OCI-M2 (cell line): Measurements from ENCODE around the gene APOL1.
"Not testable (repeated sequence)": the region's sequence is repeated elsewhere in the genome, so short reads cannot be mapped to it uniquely, and the experiment has no call there.

Source experiments
- DNase-seq: peaks from one replicate; lab custom pipeline; 2025; ENCODE audit not compliant: unreplicated experiment; lab: John Stamatoyannopoulos, UW

APOL1 gene

GRCh38 chr22:36244522-36245391 lies 8.2 kb upstream of the APOL1 start:
- DNase-seq = no peak

DNA sequence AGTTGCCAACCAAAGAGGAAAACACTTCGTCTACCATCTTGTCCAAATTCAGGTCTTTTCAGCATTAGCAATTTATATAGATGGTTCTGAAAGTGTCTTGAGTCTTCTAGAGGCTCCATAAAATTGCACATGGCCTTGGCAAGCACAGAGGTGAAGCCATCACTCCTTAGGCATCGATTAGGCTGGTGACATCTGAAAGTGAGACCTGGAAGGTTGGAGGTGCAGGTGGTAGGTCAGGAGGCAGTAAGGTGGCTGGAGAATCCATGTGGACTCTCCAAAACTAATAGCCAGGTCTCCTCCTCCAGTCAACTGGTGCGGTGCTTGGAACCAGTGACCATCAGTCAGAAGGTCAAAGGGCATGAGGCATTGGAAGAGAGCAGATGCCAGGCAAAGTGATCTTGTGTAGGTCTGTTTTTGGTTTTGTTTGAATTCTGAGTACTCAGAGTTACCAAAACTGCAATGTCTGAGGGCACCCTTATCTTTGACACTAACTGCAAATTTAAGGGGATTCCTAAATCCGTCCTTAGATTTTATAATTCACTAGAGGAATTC lies 7.1 kb upstream of the APOL1 start:
- DNase-seq = no peak

GRCh38 chr22:36246718-36247117 lies 6.2 kb upstream of the APOL1 start:
- DNase-seq = no peak

GRCh38 chr22:36247955-36248354 lies 5.0 kb upstream of the APOL1 start:
- no peak for DNase-seq

- no peak for DNase-seq
Observed at GRCh38 chr22:36249160-36249559, 3.8 kb upstream of the APOL1 start.

DNA sequence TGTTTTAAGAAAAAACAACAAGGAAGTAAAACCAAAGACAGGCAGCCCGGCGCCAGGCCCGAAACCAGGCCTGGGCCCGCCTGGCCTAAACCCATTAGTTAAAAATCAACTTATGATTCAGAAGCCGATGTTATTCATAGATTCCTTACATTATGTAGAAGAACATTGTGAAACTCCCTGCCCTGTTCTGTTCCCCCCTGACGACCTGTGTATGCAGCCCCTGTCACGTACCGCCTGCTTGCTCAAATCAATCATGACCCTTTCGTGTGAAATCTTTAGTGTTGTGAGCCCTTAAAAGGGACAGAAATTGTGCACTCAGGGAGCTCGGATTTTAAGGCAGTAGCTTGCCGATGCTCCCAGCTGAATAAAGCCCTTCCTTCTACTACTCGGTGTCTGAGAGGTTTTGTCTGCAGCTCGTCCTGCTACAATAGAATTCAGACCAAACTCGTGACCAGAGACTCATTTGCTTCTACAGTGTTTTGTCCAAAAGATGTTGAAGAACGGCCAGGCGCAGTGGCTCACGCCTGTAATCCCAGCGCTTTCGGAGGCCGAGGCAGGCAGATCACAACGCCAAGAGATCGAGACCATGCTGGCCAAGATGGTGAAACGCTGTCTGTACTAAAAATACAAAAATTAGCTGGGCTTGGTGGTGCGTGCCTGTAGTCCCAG lies 2.5 kb upstream of the APOL1 start:
- not testable (repeated sequence) for DNase-seq

GRCh38 chr22:36251979-36252608 lies 839 bp upstream of the APOL1 start:
- DNase-seq = not testable (repeated sequence)

GRCh38 chr22:36253523-36254490 lies 874 bp downstream of the APOL1 start:
- no peak for DNase-seq

GRCh38 chr22:36255572-36255971 lies 2.6 kb downstream of the APOL1 start:
- DNase-seq = not testable (repeated sequence)

- DNase-seq = no peak
Observed at GRCh38 chr22:36256478-36256877, 3.5 kb downstream of the APOL1 start.

DNA sequence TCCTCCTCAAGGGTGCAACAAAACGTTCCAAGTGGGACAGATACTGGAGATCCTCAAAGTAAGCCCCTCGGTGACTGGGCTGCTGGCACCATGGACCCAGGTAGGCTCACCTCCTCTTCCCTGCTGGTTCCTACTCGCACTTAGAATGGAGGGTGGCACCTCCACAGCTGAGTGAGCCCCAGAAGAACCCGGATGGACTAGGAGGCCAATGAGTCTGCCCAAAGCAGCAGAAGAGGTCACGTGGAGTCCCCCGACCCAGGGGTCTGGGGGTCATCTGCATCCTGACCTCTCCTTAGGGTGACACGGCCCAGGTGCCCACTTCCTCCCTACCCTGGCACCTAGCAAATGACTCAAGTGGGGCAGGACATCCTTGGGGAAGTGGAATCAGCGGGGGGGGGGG lies 4.4 kb downstream of the APOL1 start:
- DNase-seq = no peak

GRCh38 chr22:36257948-36258670 lies 5.2 kb downstream of the APOL1 start:
- DNase-seq = no peak

- DNase-seq = no peak
Observed at GRCh38 chr22:36258701-36259614, 6.0 kb downstream of the APOL1 start.

DNA sequence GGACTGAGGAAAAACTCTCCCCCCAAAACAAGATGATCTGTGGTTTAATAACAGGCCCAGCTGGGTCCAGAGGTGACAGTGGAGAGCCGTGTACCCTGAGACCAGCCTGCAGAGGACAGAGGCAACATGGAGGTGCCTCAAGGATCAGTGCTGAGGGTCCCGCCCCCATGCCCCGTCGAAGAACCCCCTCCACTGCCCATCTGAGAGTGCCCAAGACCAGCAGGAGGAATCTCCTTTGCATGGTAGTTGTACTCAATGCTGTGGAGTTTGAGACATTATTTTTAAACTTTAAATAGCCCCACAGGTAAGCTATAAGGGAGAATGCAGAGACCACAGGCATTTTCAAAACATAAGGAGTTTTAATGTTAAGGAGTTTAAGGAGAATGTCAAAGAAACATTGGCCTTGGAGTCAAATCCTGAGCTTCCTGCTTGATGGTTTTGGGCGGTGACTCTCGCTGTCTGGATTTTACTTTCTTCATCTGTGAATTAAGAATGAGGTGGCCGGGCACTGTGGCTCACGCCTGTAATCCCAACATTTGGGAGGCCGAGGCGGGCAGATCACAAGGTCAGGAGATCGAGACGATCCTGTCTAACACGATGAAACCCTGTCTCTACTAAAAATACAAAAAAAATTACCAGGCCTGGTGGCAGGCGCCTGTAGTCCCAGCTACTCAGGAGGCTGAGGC lies 6.8 kb downstream of the APOL1 start:
- no peak for DNase-seq

GRCh38 chr22:36261675-36262074 lies 8.7 kb downstream of the APOL1 start:
- not testable (repeated sequence) for DNase-seq

GRCh38 chr22:36262307-36262706 lies 9.4 kb downstream of the APOL1 start:
- DNase-seq = not testable (repeated sequence)

GRCh38 chr22:36263216-36263673 lies 10.3 kb downstream of the APOL1 start:
- not testable (repeated sequence) for DNase-seq
